Dermis microvascular lymphatic vessel endothelial cell (primary cell): ENCODE results near the gene NDUFS2. TPM values are rescaled to one million over a fixed set of nuclear protein-coding genes. Genes with fewer than 3 reads are reported as not detected.
"Not testable (repeated sequence)": the region's sequence is repeated elsewhere in the genome, so short reads cannot be mapped to it uniquely, and the experiment has no call there.

Experiments used
- DNase-seq, 2 donors: peaks; one replicate each; pipeline versions ENCODE4 v3.0.0 to v3.0.0-alpha.2; 2010; ENCODE audit warnings: low read depth in 2 of 2
- total RNA-seq: library from RNA; depleted of rRNA; stranded (reverse); fragments of >200 nt; gene quantifications from 2 replicates; pipeline ENCODE4 v1.2.1, GENCODE V29; 2014

The NDUFS2 gene
- total RNA-seq, 1 donor from 2014 or later, result 196 TPM

DNA sequence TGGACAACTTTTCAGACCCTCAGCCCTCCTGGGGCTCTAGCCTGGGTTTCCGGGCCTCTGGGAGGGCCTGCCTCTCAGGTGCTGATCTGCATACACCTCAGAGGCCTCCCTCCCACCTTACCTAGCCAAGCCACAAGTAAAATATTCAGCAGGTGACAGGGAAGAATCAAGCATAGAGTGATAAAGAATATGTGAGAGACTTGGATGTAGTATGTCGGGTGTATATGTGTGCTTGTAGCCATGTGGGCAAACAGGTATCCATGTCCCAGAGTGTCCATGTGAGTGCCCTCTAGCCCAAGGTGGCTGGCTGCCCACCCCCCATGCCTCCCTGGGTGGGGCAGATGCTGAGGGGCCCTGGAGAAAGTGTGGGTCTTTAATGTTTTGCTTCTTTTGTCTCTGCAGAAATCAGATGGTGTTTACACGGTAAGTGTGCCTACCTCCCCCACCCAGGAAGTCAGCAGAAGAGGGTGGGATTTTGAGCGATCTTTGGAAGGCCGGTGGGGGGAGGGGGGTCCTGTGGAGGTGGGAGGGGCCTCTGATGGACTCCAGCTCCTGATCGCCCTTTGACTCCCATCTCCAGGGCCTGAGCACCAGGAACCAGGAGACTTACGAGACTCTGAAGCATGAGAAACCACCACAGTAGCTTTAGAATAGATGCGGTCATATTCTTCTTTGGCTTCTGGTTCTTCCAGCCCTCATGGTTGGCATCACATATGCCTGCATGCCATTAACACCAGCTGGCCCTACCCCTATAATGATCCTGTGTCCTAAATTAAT is 16.3 kb downstream of the NDUFS2 start:
- no peak for DNase-seq

DNA sequence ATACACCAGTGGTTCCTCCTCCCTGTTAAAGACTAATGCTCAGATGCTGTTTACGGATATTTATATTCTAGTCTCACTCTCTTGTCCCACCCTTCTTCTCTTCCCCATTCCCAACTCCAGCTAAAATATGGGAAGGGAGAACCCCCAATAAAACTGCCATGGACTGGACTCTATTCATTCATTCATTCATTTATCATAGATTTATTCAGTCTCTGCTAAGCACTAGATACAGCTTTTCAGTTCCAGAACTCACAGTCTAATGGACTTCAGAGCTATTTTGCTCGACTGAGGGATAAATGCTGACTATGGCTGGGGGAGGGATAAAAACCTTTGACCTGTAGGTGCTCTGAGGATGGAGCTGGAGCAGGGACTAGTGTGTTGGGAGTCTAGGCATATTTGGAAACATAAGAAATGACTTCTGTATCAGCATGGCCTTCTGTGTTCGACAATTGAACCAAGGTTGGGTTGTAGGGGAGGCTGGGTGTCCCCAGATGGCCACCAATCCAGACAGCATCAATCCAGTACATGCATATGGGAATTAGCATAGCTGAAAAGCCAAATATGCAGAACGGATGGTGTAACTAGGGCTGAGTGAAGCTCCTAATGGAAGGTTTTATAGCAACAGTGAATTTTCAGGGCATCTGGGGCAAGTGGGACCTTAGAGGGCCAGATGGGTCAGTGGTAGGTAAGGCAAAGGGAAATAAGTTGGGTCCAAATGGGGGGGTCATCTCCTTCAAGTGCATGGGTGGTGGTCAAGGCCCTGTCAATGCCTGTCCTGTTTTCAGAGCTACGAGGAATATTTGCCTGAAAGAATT is 17.1 kb downstream of the NDUFS2 start:
- DNase-seq, result no peak

GRCh38 chr1:161220002-161220401 is 17.8 kb downstream of the NDUFS2 start:
- DNase-seq, result no peak

- no peak for DNase-seq
These were observed 20.2 kb downstream of the NDUFS2 start for GRCh38 chr1:161222175-161223019.

GRCh38 chr1:161223805-161224694 is 21.9 kb downstream of the NDUFS2 start:
- DNase-seq, result no peak

- not testable (repeated sequence) for DNase-seq
These were observed 22.5 kb downstream of the NDUFS2 start for GRCh38 chr1:161224695-161225087.

DNA sequence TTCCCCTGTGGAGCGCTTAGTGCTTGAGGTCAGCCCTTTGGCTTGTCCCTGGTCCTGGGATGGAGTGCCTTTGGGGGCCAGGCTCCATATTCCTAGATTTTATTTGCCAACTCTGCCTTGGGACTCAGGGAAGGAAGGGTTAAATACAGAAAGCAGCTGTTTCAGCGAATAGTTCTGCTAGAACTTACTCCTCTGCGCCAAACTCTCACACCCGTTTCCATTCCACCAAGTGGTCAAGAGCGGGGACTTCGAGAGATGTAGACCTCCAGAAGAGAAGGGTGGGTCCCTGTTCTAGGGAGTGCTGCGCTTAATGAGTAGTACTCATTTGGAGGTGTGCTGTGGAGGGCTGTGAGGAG is 23.0 kb downstream of the NDUFS2 start:
- DNase-seq, result no peak

DNA sequence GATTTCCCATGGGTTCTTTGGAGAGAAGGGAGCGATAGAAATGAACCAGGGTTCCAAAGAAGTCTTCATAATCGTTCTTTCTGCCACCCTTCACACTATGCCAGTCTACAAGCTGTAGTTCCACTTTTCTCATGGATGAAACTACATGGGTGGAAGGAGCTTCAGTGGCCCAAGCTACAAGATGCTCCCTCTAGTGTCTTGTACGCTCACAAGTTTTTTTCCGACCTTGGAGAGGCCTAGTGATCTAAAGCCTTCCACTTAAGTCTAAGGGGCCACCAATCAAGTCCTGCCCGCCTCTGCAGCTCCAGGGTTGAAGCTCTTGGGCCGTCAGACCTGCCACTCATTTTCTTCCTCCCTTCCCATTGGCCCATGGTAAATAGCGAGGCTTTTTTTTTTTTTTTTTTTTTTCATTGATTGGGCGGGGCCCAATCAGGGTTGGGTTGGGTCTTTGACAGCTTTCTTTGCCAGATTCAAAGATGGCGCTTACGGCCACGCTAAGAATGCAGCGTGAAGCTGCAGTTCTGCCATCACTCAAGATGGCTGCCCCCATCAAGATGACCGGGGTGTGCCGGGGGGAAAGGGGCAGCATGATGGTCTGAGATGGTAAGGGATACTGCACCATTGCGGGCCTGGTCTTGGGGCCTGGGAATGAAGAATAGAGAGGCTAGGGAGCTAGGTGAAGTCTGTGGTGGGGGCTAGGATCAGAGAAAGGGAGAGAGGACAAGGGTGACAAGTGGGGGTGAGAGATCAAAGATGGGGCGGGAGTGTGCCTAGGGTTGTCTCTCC is 23.6 kb downstream of the NDUFS2 start, which contains the start of gene TOMM40L:
Gene TOMM40L (plus strand): TSS at position 527 of the 786 bp plus-strand sequence. CDS start 430 bp downstream, outside the sequence.
- peak; percentile 94 to 99 for DNase-seq

- no peak for DNase-seq
These were observed 24.1 kb downstream of the NDUFS2 start for GRCh38 chr1:161226320-161226711.

- DNase-seq, result no peak
These were observed 24.6 kb downstream of the NDUFS2 start for GRCh38 chr1:161226759-161227158.

DNA sequence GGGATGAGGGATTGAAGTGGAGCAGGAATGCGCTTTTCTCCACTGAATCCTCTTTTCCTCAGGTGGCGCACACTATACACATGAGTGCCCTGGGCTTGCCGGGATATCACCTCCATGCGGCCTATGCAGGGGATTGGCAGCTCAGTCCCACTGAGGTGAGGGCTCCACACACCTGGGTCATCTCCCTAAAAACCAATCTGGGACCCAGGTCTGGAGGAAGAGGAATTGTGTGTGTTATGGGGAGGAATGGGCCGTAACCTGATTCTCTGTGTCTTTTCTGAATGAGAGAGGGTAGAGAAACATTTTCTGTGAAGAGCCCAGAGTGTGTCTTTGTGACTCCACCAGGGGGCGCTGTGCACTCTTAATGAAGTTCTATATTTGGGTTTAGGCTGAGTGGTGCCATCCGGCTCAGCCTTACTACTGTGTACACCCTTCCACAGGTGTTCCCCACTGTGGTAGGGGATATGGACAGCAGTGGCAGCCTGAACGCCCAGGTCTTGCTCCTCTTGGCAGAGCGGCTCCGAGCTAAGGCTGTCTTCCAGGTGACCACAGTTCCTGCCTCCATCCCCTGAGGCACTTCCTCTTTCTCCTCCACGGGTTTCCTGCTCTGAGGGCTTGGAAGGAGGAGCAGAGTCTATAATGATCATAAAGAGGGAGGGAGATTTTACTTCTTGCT is 25.2 kb downstream of the NDUFS2 start:
- DNase-seq, result peak; percentile 60 to 79

GRCh38 chr1:161228032-161228431 is 25.9 kb downstream of the NDUFS2 start:
- DNase-seq, result no peak

DNA sequence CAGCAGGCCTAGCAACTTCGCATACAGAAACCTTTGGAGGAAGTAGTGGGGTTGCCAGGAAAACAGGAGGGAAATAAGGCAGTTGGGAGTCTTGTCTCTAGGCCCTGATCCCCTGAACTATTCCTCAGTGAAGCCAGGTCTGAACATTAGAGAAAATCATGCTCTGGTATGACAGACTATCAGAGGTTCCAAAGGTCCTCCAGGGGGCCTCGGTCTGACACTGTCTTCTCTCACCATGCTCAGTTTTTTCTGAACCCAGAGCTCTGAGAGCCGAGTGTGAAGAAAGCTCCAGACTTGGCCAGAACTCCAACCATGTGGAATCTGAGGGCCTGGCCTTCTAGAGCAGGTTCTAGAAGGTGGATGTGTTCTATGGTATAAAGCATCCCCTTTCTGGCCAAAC is 27.7 kb downstream of the NDUFS2 start:
- peak in 1 of 2 donors; percentile 21 for DNase-seq

- no peak for DNase-seq
These were observed 28.6 kb downstream of the NDUFS2 start for GRCh38 chr1:161230762-161231161.

DNA sequence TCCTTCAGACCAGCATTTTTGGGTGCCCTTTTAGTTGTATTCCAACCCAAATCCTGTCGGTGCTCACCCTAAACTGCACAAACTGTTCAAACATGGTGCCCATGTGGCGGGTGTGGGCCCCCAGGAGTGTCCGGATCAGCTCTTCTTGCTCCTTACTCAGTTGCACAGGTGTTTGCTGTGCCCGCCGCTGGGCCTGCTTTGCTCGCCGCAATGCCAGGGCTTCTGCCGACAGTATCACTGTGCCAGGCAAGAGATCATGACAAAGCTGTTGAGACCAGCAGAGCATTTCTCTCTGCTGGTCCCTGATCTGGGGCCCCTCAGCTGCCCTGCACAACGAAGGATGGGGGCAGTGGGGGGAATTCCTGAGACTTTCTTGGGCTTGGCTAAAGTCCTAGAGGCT is 30.9 kb downstream of the NDUFS2 start:
- no peak for DNase-seq

DNA sequence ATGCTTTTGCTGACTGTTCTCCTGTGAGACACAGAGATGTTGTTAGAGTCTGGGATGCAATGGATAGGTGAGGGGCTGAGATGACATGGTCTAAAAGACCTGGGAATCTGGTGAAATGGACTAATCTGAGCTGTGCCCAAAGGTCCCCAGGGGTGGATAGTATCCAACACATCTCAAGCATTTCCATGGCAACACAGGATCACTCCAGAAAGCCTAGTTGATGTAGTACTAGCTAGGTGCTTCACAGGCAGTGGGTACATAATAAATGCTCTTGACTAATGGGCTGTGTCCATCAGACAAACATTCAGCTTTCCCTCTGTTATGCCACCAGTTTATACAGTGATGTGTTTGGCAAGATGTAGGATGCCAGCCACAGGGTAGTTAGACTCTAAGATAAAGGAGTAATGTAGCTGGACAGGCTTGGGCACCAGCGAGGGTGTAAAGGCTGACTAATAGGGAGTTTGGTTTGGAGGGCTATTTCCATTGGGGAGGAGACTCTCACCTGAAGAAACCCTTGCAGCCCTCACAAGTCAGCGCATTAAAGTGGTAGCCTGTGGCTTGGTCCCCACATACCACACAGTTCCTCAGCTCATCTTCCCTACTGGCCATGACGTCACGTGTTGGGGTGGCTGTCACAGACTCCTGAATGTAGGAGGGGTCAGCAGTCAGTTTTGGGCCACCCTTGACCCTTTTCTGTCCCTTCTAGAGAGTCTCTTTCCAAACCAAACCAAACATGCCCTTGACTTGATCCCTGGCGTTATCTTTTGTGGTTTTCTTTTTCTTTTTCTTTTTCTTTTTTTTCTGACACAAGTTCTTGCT is 34.0 kb downstream of the NDUFS2 start:
- DNase-seq, result no peak

- no peak for DNase-seq
These were observed 35.9 kb downstream of the NDUFS2 start, which contains the start of gene NR1I3 for GRCh38 chr1:161238039-161238473. Gene NR1I3, minus strand, starts transcription at chr1:161238203. Its CDS starts 1,638 bp downstream, at chr1:161236565.

GRCh38 chr1:161241682-161242081 is 39.5 kb downstream of the NDUFS2 start:
- no peak for DNase-seq
